HL-60 (cell line): ENCODE results near the gene SUCNR1.
A peak's percentile ranks its signal among the peaks of the same experiment; 100 is the strongest.

ENCODE experiments used
- DNase-seq, 2 experiments: peaks; one replicate each; pipeline ENCODE4 v3.0.0-alpha.2; 2010 to 2020; ENCODE audit warnings: low read depth in 1 of 2, low spot score in 1 of 2
- H3K27ac ChIP-seq: fragments of 250-450 bp; sonication (Bioruptor Pico); replicated peaks from 2 replicates; pipeline ENCODE4 v1.5.1; 2020; ENCODE audit warnings: mild to moderate bottlenecking, moderate library complexity
- H3K27me3 ChIP-seq: fragments of 250-450 bp; sonication (Bioruptor Pico); 2 replicates; pipeline ENCODE4 v1.5.1; 2021; ENCODE audit warnings: mild to moderate bottlenecking, moderate library complexity; ENCODE audit not compliant: insufficient read depth, poor library complexity, severe bottlenecking
- H3K4me3 ChIP-seq: replicated peaks from 2 replicates; pipeline ENCODE4 v1.5.1; 2011; ENCODE audit warnings: mild to moderate bottlenecking, control low read depth, low read length; ENCODE audit not compliant: insufficient read depth
- CTCF ChIP-seq: IDR thresholded peaks from one replicate; pipeline ENCODE4 v1.5.1; 2011; ENCODE audit warnings: low read length, control low read depth, inconsistent platforms; ENCODE audit not compliant: insufficient read depth
- GABPA ChIP-seq: IDR thresholded peaks from 2 replicates; pipeline ENCODE4 v1.6.1; 2012; ENCODE audit warnings: low read depth
- POLR2AphosphoS5 ChIP-seq: IDR thresholded peaks from 2 replicates; pipeline ENCODE4 v1.6.1; 2012; ENCODE audit warnings: low read depth
- REST ChIP-seq: IDR thresholded peaks from 2 replicates; pipeline ENCODE4 v1.6.1; 2012; ENCODE audit warnings: low read depth; ENCODE audit not compliant: insufficient replicate concordance
- SPI1 ChIP-seq: IDR thresholded peaks from 2 replicates; pipeline ENCODE4 v1.6.1; 2012; ENCODE audit warnings: low read depth, mild to moderate bottlenecking, borderline replicate concordance
- long read RNA-seq: library from polyadenylated mRNA; unstranded; transcript quantifications from one replicate; pipeline ENCODE4 v2.0.0, GENCODE V29; 2020

Gene SUCNR1
- long read RNA-seq, full-length matches to known transcripts: 248 of 254 reads
- long read RNA-seq, partial matches to known transcripts: 2 of 254 reads
- long read RNA-seq, other reads (novel, unspliced or antisense): 4 of 254 reads

- DNase-seq: peak in 1 of 2 experiments; percentile 77
- Histone ChIP-seq H3K27ac (peak within 1 kb of the TSS; percentile 96), H3K27me3 (no peaks in the 10 kb centered on the region), H3K4me3 (peak within 1 kb of the TSS; percentile 44)
- TF ChIP-seq REST: no peak
- TF ChIP-seq POLR2AphosphoS5: peak; percentile 52; the same call in 1 of the 2 replicates
Observed at GRCh38 chr3:151873398-151873797, at the start of gene SUCNR1. SUCNR1 (plus strand) TSS chr3:151873643; CDS start chr3:151879893, 6,250 bp downstream.

GRCh38 chr3:151827816-151828215 is 45.6 kb upstream of the SUCNR1 start:
- TF ChIP-seq POLR2AphosphoS5: no peak

GRCh38 chr3:151835751-151836525 is 37.5 kb upstream of the SUCNR1 start:
- Histone ChIP-seq H3K27ac (no peak overlapping the region), H3K27me3 (no peaks in the 10 kb centered on the region), H3K4me3 (no peak overlapping the region)
- TF ChIP-seq SPI1: no peak
- no peak for TF ChIP-seq GABPA
- peak in 1 of 2 experiments; percentile 41 for DNase-seq

More at GRCh38 chr3:151827816-151828215, 45.6 kb upstream of the SUCNR1 start:
- Histone ChIP-seq H3K27ac (no peak overlapping the region), H3K4me3 (no peak overlapping the region), H3K27me3 (no peaks in the 10 kb centered on the region)
- no peak for DNase-seq

- Histone ChIP-seq H3K27me3 (no peaks in the 10 kb centered on the region), H3K27ac (no peak overlapping the region), H3K4me3 (no peak overlapping the region)
- TF ChIP-seq REST (no peak), SPI1 (no peak), POLR2AphosphoS5 (no peak), CTCF (no peak), GABPA (no peak)
- peak; percentile 53 to 78 for DNase-seq
Observed at GRCh38 chr3:151837057-151837456, 36.4 kb upstream of the SUCNR1 start.

GRCh38 chr3:151838574-151839312 is 34.7 kb upstream of the SUCNR1 start:
- Histone ChIP-seq H3K27ac (no peak overlapping the region), H3K27me3 (no peaks in the 10 kb centered on the region), H3K4me3 (no peak overlapping the region)
- DNase-seq: peak; percentile 24 to 73
- TF ChIP-seq CTCF (peak; percentile 47), GABPA (no peak)
